ENCODE data around the gene TPST2. TPM values are rescaled to one million over a fixed set of nuclear protein-coding genes. Genes with fewer than 3 reads are reported as not detected.
A peak's percentile ranks its signal among the peaks of the same experiment; 100 is the strongest.

TPST2 gene
- total RNA-seq, 1 experiment from 2014 or later = 61.4 TPM

DNA sequence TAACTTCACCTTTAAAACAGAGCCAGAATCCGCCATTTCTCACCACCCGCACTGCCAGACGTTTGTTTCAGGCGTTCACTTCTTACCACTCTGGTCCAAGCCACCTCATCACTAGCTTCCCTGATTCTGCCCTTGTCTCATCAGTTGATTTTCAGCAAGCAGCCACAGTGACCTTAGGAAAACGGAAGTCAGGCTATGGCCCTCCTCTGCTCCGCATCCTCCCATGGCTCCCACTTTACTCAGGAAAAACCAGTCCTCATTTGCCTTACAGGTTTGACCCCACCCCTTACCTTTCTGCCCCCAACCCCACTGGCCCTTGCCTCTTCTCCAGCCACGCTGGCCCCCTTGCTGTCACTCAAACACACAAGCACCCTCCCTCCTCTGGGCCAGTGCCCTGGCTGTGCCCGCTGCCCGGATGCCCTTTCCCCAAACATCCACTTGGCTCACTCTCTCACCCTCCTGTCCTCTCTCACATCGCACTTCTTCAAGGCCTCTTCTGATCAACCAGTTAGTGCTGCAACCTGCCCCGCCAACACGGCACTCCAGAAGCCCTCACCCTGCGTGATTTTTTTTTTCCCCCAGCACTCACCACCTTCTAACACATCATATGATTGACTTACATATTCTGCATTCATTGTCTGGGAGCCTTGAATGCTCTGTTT is 18.9 kb downstream of the TPST2 start:
- H3K79me2 ChIP-seq (ENCODE audit: low read length) = peaks cover 92% of the 10 kb centered on the region
- no peak overlapping the region for H3K9ac ChIP-seq (ENCODE audit: low read length)
- no peak overlapping the region for H2AFZ ChIP-seq (ENCODE audit: low read length)
- peaks cover 4% of the 10 kb centered on the region; the same call in 1 of the 2 replicates for H3K36me3 ChIP-seq (ENCODE audit: insufficient read depth, low read length)
- 0 out of 2 replicates have a peak overlapping the region, but pooled peaks have one; percentile 15 for H3K27ac ChIP-seq (ENCODE audit: low read length)
- no peaks in the 10 kb centered on the region for H3K9me2 ChIP-seq (replicated peaks; ENCODE audit: insufficient read depth, low read length)
- DNase-seq = no peak
- no peak overlapping the region for H3K4me3 ChIP-seq (ENCODE audit: low read length)
- H4K20me1 ChIP-seq (ENCODE audit: insufficient read depth, low read depth, low read length) = no peaks in the 10 kb centered on the region
- no peaks in the 10 kb centered on the region for H3K27me3 ChIP-seq (ENCODE audit: low read length)
- H3K4me2 ChIP-seq (ENCODE audit: low read depth, low read length, poor library complexity, severe bottlenecking) = no peak overlapping the region
- H3K4me1 ChIP-seq (ENCODE audit: low read length) = peaks cover 27% of the 10 kb centered on the region
- H3K9me3 ChIP-seq (ENCODE audit: low read length) = no peaks in the 10 kb centered on the region

DNA sequence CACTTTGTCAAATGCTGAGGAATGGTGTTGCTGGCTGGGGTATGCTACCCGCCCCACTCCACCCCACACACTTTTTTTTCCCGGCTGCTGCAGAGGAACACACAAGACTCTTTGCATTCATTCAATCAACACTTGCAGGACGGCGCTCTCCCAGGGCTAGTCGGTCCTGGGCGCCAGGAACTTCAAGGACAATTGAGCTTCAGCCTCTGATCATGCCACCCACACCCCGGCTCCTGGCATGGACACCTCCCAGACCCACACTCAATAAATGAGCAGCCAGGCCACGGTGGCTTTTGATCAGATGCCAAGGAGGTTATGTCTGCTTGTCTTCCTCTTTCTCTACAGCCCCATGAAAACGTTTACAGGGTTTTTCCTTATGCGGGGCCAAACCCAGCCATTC is 19.8 kb downstream of the TPST2 start:
- H3K79me2 ChIP-seq (ENCODE audit: low read length) = peaks cover 93% of the 10 kb centered on the region

DNA sequence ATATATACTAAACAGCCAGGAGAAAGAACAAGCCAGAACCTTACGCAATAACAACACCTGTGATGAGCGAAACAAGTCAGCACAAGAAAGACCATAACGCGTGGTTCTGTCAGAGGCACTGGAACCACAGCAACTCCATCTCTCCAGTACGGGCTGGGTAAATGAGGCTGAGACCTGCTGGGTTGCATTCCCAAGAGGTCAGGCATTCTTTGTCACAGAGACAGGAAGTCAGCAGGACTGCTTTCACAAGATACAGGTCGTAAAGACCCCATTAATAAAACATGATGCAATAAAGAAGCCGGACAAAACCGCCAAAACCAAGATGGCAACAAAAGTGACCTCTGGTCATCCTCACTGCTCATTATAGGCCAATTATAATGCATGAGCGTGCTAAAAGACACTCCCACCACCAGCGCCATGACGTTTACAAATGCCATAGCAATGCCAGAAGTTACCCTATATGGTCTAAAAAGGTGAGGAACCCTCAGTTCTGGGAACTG is 21.7 kb downstream of the TPST2 start:
- H2AFZ ChIP-seq (ENCODE audit: low read length) = no peak overlapping the region
- no peaks in the 10 kb centered on the region for H3K9me2 ChIP-seq (replicated peaks; ENCODE audit: insufficient read depth, low read length)
- H3K27ac ChIP-seq (ENCODE audit: low read length) = peak overlapping the region; percentile 92
- H3K27me3 ChIP-seq (ENCODE audit: low read length) = no peaks in the 10 kb centered on the region
- no peak overlapping the region for H3K4me3 ChIP-seq (ENCODE audit: low read length)
- H3K4me1 ChIP-seq (ENCODE audit: low read length) = peaks cover 52% of the 10 kb centered on the region
- H3K79me2 ChIP-seq (ENCODE audit: low read length) = peaks cover 92% of the 10 kb centered on the region
- no peak for DNase-seq
- H3K36me3 ChIP-seq (ENCODE audit: insufficient read depth, low read length) = no peaks in the 10 kb centered on the region
- no peak overlapping the region for H3K4me2 ChIP-seq (ENCODE audit: low read depth, low read length, poor library complexity, severe bottlenecking)
- no peaks in the 10 kb centered on the region for H3K9me3 ChIP-seq (ENCODE audit: low read length)
- H4K20me1 ChIP-seq (ENCODE audit: insufficient read depth, low read depth, low read length) = no peaks in the 10 kb centered on the region
- no peak overlapping the region for H3K9ac ChIP-seq (ENCODE audit: low read length)

More for the DNA sequence above, 19.8 kb downstream of the TPST2 start:
- H3K9me3 ChIP-seq (ENCODE audit: low read length) = no peaks in the 10 kb centered on the region
- H3K4me3 ChIP-seq (ENCODE audit: low read length) = no peak overlapping the region
- no peak overlapping the region for H3K9ac ChIP-seq (ENCODE audit: low read length)
- peaks cover 4% of the 10 kb centered on the region; the same call in 1 of the 2 replicates for H3K36me3 ChIP-seq (ENCODE audit: insufficient read depth, low read length)
- H2AFZ ChIP-seq (ENCODE audit: low read length) = no peak overlapping the region
- no peak for DNase-seq
- no peaks in the 10 kb centered on the region for H4K20me1 ChIP-seq (ENCODE audit: insufficient read depth, low read depth, low read length)
- H3K9me2 ChIP-seq (replicated peaks; ENCODE audit: insufficient read depth, low read length) = no peaks in the 10 kb centered on the region
- 0 out of 2 replicates have a peak overlapping the region, but pooled peaks have one; percentile 15 for H3K27ac ChIP-seq (ENCODE audit: low read length)
- H3K27me3 ChIP-seq (ENCODE audit: low read length) = no peaks in the 10 kb centered on the region
- no peak overlapping the region for H3K4me2 ChIP-seq (ENCODE audit: low read depth, low read length, poor library complexity, severe bottlenecking)
- peaks cover 35% of the 10 kb centered on the region for H3K4me1 ChIP-seq (ENCODE audit: low read length)

DNA sequence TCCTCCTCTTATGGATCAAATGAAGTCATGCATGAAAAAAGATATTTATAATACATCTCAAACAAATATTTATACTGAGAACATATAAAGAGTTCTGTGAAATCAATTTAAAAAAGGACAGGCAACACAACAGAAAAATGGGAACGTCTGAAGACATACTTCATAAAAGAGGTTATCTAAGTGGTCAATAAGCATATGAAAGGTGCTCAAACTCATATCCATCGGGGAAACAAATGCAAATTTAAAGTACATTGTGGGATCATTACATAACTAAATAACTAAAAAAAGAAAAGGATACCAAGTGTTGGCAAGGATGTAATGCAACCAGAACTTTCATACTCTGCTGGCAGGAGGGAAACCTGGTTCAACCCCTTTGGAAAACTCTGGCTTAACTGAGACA is 22.3 kb downstream of the TPST2 start:
- no peak overlapping the region for H2AFZ ChIP-seq (ENCODE audit: low read length)
- no peaks in the 10 kb centered on the region for H3K27me3 ChIP-seq (ENCODE audit: low read length)
- no peaks in the 10 kb centered on the region for H4K20me1 ChIP-seq (ENCODE audit: insufficient read depth, low read depth, low read length)
- peak overlapping the region; percentile 16; the same call in 1 of the 2 replicates for H3K9ac ChIP-seq (ENCODE audit: low read length)
- peak overlapping the region; percentile 92 for H3K27ac ChIP-seq (ENCODE audit: low read length)
- DNase-seq = no peak
- H3K4me2 ChIP-seq (ENCODE audit: low read depth, low read length, poor library complexity, severe bottlenecking) = peak overlapping the region; percentile 60
- peaks cover 92% of the 10 kb centered on the region for H3K79me2 ChIP-seq (ENCODE audit: low read length)
- H3K9me3 ChIP-seq (ENCODE audit: low read length) = no peaks in the 10 kb centered on the region
- H3K36me3 ChIP-seq (ENCODE audit: insufficient read depth, low read length) = no peaks in the 10 kb centered on the region
- no peak overlapping the region; the same call in 1 of the 2 replicates for H3K4me3 ChIP-seq (ENCODE audit: low read length)
- H3K9me2 ChIP-seq (replicated peaks; ENCODE audit: insufficient read depth, low read length) = no peaks in the 10 kb centered on the region
- peaks cover 52% of the 10 kb centered on the region for H3K4me1 ChIP-seq (ENCODE audit: low read length)

DNA sequence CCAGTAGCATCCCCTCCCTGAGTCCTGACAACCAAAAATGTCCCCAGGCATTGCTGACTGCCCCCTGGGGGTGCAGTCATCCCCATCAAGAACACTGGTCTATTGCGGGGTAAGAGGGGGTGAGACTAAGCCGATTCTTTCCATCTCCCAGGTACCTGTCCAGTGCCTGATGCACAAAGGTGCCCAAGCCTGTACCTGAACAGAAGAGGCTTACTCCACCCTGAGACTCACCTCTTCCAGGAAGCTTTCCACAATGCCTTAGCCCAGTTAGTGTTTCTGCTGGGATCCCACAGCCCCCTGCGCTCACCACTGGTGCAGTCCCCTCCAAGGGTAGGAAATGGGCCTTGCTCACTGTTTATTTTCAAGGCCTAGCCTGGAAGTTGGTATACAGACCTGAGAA is 22.9 kb downstream of the TPST2 start:
- Histone ChIP-seq H3K9me3 (ENCODE audit: low read length) (no peaks in the 10 kb centered on the region), H3K4me3 (ENCODE audit: low read length) (peak overlapping the region; percentile 24; the same call in 1 of the 2 replicates), H3K36me3 (ENCODE audit: insufficient read depth, low read length) (no peaks in the 10 kb centered on the region), H3K9ac (ENCODE audit: low read length) (peak overlapping the region; percentile 16), H3K9me2 (replicated peaks; ENCODE audit: insufficient read depth, low read length) (no peaks in the 10 kb centered on the region), H3K4me1 (ENCODE audit: low read length) (peaks cover 52% of the 10 kb centered on the region), H3K79me2 (ENCODE audit: low read length) (peaks cover 92% of the 10 kb centered on the region), H3K27me3 (ENCODE audit: low read length) (no peaks in the 10 kb centered on the region), H3K4me2 (ENCODE audit: low read depth, low read length, poor library complexity, severe bottlenecking) (peak overlapping the region; percentile 60), H3K27ac (ENCODE audit: low read length) (peak overlapping the region; percentile 92), H2AFZ (ENCODE audit: low read length) (no peak overlapping the region), H4K20me1 (ENCODE audit: insufficient read depth, low read depth, low read length) (no peaks in the 10 kb centered on the region)
- DNase-seq = no peak

DNA sequence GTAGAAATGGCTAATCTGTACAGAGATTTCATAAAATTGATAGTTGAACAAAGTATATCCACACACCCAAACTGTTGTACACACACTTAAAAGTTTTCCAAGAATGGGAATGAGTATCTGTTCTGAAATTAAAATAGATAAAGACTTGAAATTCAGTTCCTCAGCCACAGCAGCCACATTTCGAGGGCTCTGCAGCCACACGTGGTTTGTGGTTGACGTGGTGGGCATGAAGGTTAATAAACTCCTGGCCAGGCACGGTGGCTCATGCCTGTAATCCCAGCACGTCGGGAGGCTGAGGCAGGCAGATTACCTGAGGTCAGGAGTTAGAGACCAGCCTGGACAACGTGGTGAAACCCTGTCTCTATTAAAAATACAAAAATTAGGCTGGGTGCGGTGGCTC is 24.0 kb downstream of the TPST2 start:
- peaks cover 58% of the 10 kb centered on the region for H3K4me1 ChIP-seq (ENCODE audit: low read length)
- peak overlapping the region; percentile 60 for H3K4me2 ChIP-seq (ENCODE audit: low read depth, low read length, poor library complexity, severe bottlenecking)
- no peak for DNase-seq
- no peaks in the 10 kb centered on the region for H3K9me3 ChIP-seq (ENCODE audit: low read length)
- no peak overlapping the region for H2AFZ ChIP-seq (ENCODE audit: low read length)
- H3K36me3 ChIP-seq (ENCODE audit: insufficient read depth, low read length) = no peaks in the 10 kb centered on the region
- no peaks in the 10 kb centered on the region for H4K20me1 ChIP-seq (ENCODE audit: insufficient read depth, low read depth, low read length)
- peaks cover 86% of the 10 kb centered on the region for H3K79me2 ChIP-seq (ENCODE audit: low read length)
- H3K27me3 ChIP-seq (ENCODE audit: low read length) = no peaks in the 10 kb centered on the region
- H3K4me3 ChIP-seq (ENCODE audit: low read length) = peak overlapping the region; percentile 24; the same call in 1 of the 2 replicates
- peak overlapping the region; percentile 92 for H3K27ac ChIP-seq (ENCODE audit: low read length)
- peak overlapping the region; percentile 31; the same call in 1 of the 2 replicates for H3K9ac ChIP-seq (ENCODE audit: low read length)
- no peaks in the 10 kb centered on the region for H3K9me2 ChIP-seq (replicated peaks; ENCODE audit: insufficient read depth, low read length)

DNA sequence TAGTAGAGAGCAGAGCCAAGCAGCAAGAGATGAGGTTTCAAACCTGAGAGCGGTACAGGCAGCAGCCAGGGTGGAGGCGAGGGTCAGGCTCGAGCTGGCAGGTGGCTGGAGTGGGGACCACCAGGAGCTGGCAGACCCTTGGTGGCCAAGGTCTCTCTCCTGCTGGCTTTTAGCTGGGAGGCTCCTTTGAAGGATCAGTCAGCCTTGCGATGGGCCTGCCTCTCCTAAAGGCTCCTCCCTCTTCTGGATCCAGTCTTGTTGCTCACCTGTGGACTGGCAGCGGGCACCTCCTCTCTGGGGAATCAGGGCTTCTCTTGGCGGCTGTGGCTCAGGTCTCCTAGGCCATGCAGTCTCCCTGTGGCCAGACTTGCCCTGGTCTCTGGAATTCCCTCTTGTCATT is 24.8 kb downstream of the TPST2 start:
- peaks cover 62% of the 10 kb centered on the region for H3K4me1 ChIP-seq (ENCODE audit: low read length)
- peak overlapping the region; percentile 92 for H3K27ac ChIP-seq (ENCODE audit: low read length)
- no peaks in the 10 kb centered on the region for H3K9me2 ChIP-seq (replicated peaks; ENCODE audit: insufficient read depth, low read length)
- H3K79me2 ChIP-seq (ENCODE audit: low read length) = peaks cover 85% of the 10 kb centered on the region
- no peaks in the 10 kb centered on the region for H3K9me3 ChIP-seq (ENCODE audit: low read length)
- H2AFZ ChIP-seq (ENCODE audit: low read length) = no peak overlapping the region
- H3K27me3 ChIP-seq (ENCODE audit: low read length) = no peaks in the 10 kb centered on the region
- peak; percentile 56 for DNase-seq
- H3K9ac ChIP-seq (ENCODE audit: low read length) = peak overlapping the region; percentile 56
- peak overlapping the region; percentile 11; the same call in 1 of the 2 replicates for H3K4me3 ChIP-seq (ENCODE audit: low read length)
- H4K20me1 ChIP-seq (ENCODE audit: insufficient read depth, low read depth, low read length) = no peaks in the 10 kb centered on the region
- H3K36me3 ChIP-seq (ENCODE audit: insufficient read depth, low read length) = no peaks in the 10 kb centered on the region
- H3K4me2 ChIP-seq (ENCODE audit: low read depth, low read length, poor library complexity, severe bottlenecking) = peak overlapping the region; percentile 60

DNA sequence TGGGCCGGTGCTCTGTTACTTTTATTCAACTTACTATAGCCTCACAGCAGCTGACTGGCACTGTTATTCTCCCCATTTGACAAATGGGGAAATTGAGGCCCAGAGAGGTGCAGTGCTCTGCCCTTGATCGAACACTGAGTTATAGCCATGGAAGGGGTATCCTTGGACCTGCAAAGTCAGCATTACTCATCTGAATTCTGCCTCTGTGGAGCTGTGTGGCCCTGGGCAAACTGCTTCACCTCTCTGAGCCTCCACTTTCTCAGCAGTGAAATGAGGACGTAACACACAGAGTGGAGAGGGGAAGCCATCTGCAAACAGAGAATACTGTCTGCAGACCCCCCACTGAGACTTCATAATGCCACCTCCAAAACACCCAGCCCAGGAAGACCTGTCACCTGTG is 25.3 kb downstream of the TPST2 start:
- H3K9ac ChIP-seq (ENCODE audit: low read length) = peak overlapping the region; percentile 56; the same call in 1 of the 2 replicates
- H3K9me3 ChIP-seq (ENCODE audit: low read length) = no peaks in the 10 kb centered on the region
- peak overlapping the region; percentile 60 for H3K4me2 ChIP-seq (ENCODE audit: low read depth, low read length, poor library complexity, severe bottlenecking)
- H2AFZ ChIP-seq (ENCODE audit: low read length) = no peak overlapping the region
- H3K36me3 ChIP-seq (ENCODE audit: insufficient read depth, low read length) = no peaks in the 10 kb centered on the region
- H3K27me3 ChIP-seq (ENCODE audit: low read length) = no peaks in the 10 kb centered on the region
- peak overlapping the region; percentile 92 for H3K27ac ChIP-seq (ENCODE audit: low read length)
- no peaks in the 10 kb centered on the region for H4K20me1 ChIP-seq (ENCODE audit: insufficient read depth, low read depth, low read length)
- peak overlapping the region; percentile 11; the same call in 1 of the 2 replicates for H3K4me3 ChIP-seq (ENCODE audit: low read length)
- no peaks in the 10 kb centered on the region for H3K9me2 ChIP-seq (replicated peaks; ENCODE audit: insufficient read depth, low read length)
- H3K79me2 ChIP-seq (ENCODE audit: low read length) = peaks cover 88% of the 10 kb centered on the region
- no peak for DNase-seq
- peaks cover 68% of the 10 kb centered on the region for H3K4me1 ChIP-seq (ENCODE audit: low read length)

All from Karpas-422 (cell line).